ENCODE measurements around the gene ARHGAP42.

- TF ChIP-seq CTCF (IDR thresholded peaks at IDR 0.05): no peak
- no peak for TF ChIP-seq POLR2A (IDR thresholded peaks at IDR 0.05)
Observed at GRCh38 chr11:100833276-100833675, 146.2 kb downstream of the ARHGAP42 start.

All from adrenal gland (tissue), 5 donors.